Spleen (tissue), 11 donors: ENCODE results near the gene R3HCC1L. TPM values are rescaled to one million over a fixed set of nuclear protein-coding genes. Genes with fewer than 3 reads are reported as not detected.

Experiments used
- DNase-seq: peaks from one replicate; pipeline ENCODE4 v3.0.0-alpha.2; 2020
- H3K27ac ChIP-seq, 8 donors: fragments of 200-600 bp; sonication (generic) in 7 of 8; 1 replicate in 4 of 8; 2 replicates in 4 of 8; pipeline versions ENCODE4 v1.5.0 to v1.8.0; 2016 to 2021; ENCODE audit warnings: inconsistent platforms in 4 of 8, mild to moderate bottlenecking in 4 of 8, moderate library complexity in 1 of 8
- H3K27me3 ChIP-seq, 7 donors: fragments of 200-600 bp; sonication (generic) in 6 of 7; replicated peaks in 1 of 7; 1 replicate in 4 of 7; 2 replicates in 3 of 7; pipeline versions ENCODE4 v1.5.0 to v1.8.0; 2016 to 2021; ENCODE audit warnings: inconsistent platforms in 3 of 7, mild to moderate bottlenecking in 1 of 7
- H3K36me3 ChIP-seq, 6 donors: fragments of 200-600 bp; sonication (generic) in 5 of 6; 1 replicate in 4 of 6; 2 replicates in 2 of 6; pipeline versions ENCODE4 v1.5.0 to v1.8.0; 2016 to 2021; ENCODE audit warnings: inconsistent platforms in 2 of 6
- H3K4me1 ChIP-seq, 6 donors: fragments of 200-600 bp; sonication (generic) in 5 of 6; 1 replicate in 3 of 6; 2 replicates in 3 of 6; pipeline versions ENCODE4 v1.5.0 to v1.8.0; 2016 to 2021; ENCODE audit warnings: inconsistent platforms in 3 of 6
- H3K4me3 ChIP-seq, 8 donors: fragments of 200-600 bp; sonication (generic) in 7 of 8; 1 replicate in 4 of 8; 2 replicates in 4 of 8; pipeline versions ENCODE4 v1.5.0 to v1.8.0; 2016 to 2021; ENCODE audit warnings: inconsistent platforms in 4 of 8, mild to moderate bottlenecking in 4 of 8, moderate library complexity in 2 of 8
- H3K9me3 ChIP-seq, 8 donors: fragments of 200-600 bp; sonication (generic) in 7 of 8; 1 replicate in 4 of 8; 2 replicates in 4 of 8; pipeline versions ENCODE4 v1.5.0 to v1.8.0; 2016 to 2021; ENCODE audit warnings: inconsistent platforms in 4 of 8
- CTCF ChIP-seq, 11 experiments: fragments of 200-600 bp in 7 of 11; fragments of 450-650 bp in 4 of 11; sonication (generic) in 4 of 11; IDR thresholded peaks in 8 of 11; conservative IDR thresholded peaks in 3 of 11; 1 replicate in 7 of 11; 2 replicates in 4 of 11; pipeline versions ENCODE4 v1.4.0 to v1.8.0; 2016 to 2021; ENCODE audit warnings: antibody characterized with exemption in 11 of 11, inconsistent platforms in 4 of 11, mild to moderate bottlenecking in 1 of 11
- POLR2A ChIP-seq, 3 donors: fragments of 450-650 bp; IDR thresholded peaks; one replicate each; pipeline ENCODE4 v1.5.1; 2017; ENCODE audit warnings: antibody characterized with exemption in 3 of 3, mild to moderate bottlenecking in 1 of 3
- POLR2AphosphoS5 ChIP-seq, 3 donors: sonication (generic); formaldehyde crosslinking; IDR thresholded peaks; one replicate each; pipeline ENCODE4 v1.5.1; 2017; ENCODE audit warnings: antibody characterized with exemption in 3 of 3
- WGBS, 5 donors: extraction: QIAGEN DNeasy Blood & Tissue Kit in 3 of 5; methylation state at CpG; one replicate each; pipeline versions ENCODE4 v1.1.5 to v1.1.7; 2013 to 2018; 5-methylcytosine and 5-hydroxymethylcytosine counted together
- intact Hi-C: fragments of 100-400 bp; cut with DNase I; formaldehyde crosslinking; loops from one replicate; pipeline ENCODE4 v1.15.0; 2023; ENCODE audit warnings: low total_unique reads
- polyA plus RNA-seq, 3 donors: library from polyadenylated mRNA; stranded (reverse); fragments of 200-250 nt; gene quantifications; one replicate each; pipeline ENCODE4 v1.2.1, GENCODE V29; 2013
- total RNA-seq, 7 donors: library from RNA; depleted of rRNA in 3 of 7; stranded (reverse); fragments of >200 nt in 3 of 7; fragmentation: NEBNext Ultra II Directional in 4 of 7; extraction: Animal tissue kit (Norgen Biotek cat#: 25700) in 4 of 7; gene quantifications; one replicate each; pipeline versions ENCODE4 v1.1.0 to v1.2.1, GENCODE V29; 2016 to 2021
- donor health status: healthy with polysubstance abuse.
- donor health status: DM: no; HTN: no; CAD: no; lungs with moderate emphysema.
- donor health status: DM: no; HTN: no; CAD: no.
- donor health status: Bipolar disorder and iron deficiency.
- donor health status: healthy.
- donor health status: DM: no; HTN: no; CAD: no.
- donor health status: DM: yes; HTN: yes; CAD: no.

The R3HCC1L gene
- total and polyA plus RNA-seq, 10 donors, result 9.0 to 21.2 (median 18.5) TPM

GRCh38 chr10:98139431-98139830 lies 5.0 kb downstream of the R3HCC1L start:
- peaks cover 23 to 92% (median 53%) of the 10 kb centered on the region in 6 donors for H3K4me1 ChIP-seq
- TF ChIP-seq POLR2A (IDR thresholded peaks at IDR 0.05) (no peak), POLR2AphosphoS5 (IDR thresholded peaks at IDR 0.05) (no peak), CTCF (IDR thresholded peaks at IDR 0.05 in 8 of 11, conservative IDR thresholded peaks at IDR 0.05 in 3 of 11) (no peak)
- DNase-seq, result no peak
- no peaks in the 10 kb centered on the region for H3K27me3 ChIP-seq
- H3K27ac ChIP-seq, result no peak overlapping the region
- WGBS, 5 donors, result 76 to 96% (median 88%) methylated on average over 3 of the region's 3 CpGs
- intact Hi-C loops, result no loop called here
- no peaks in the 10 kb centered on the region for H3K36me3 ChIP-seq
- H3K9me3 ChIP-seq, result no peaks in the 10 kb centered on the region
- H3K4me3 ChIP-seq, result no peak overlapping the region

GRCh38 chr10:98141484-98142073 lies 7.1 kb downstream of the R3HCC1L start:
- Histone ChIP-seq H3K27ac (no peak overlapping the region), H3K4me3 (no peak overlapping the region), H3K36me3 (peaks cover 0 to 6% (median 0%) of the 10 kb centered on the region in 6 donors), H3K27me3 (no peaks in the 10 kb centered on the region), H3K4me1 (peaks cover 15 to 76% (median 38%) of the 10 kb centered on the region in 6 donors), H3K9me3 (peaks cover 0 to 7% (median 4%) of the 10 kb centered on the region in 8 donors)
- no peak for DNase-seq
- TF ChIP-seq CTCF (IDR thresholded peaks at IDR 0.05 in 8 of 11, conservative IDR thresholded peaks at IDR 0.05 in 3 of 11), result no peak
- no peak for TF ChIP-seq POLR2A (IDR thresholded peaks at IDR 0.05)
- TF ChIP-seq POLR2AphosphoS5 (IDR thresholded peaks at IDR 0.05), result no peak
- intact Hi-C loops, result no loop called here

- 94 to 98% (median 97%) methylated on average over 2 of the region's 2 CpGs for WGBS, 5 donors
- Histone ChIP-seq H3K36me3 (peaks cover 0 to 18% (median 0%) of the 10 kb centered on the region in 6 donors), H3K27me3 (no peaks in the 10 kb centered on the region), H3K4me1 (peaks cover 0 to 42% (median 18%) of the 10 kb centered on the region in 6 donors), H3K27ac (no peak overlapping the region), H3K4me3 (no peak overlapping the region), H3K9me3 (peaks cover 4 to 40% (median 34%) of the 10 kb centered on the region in 8 donors)
- intact Hi-C loops, result no loop called here
- TF ChIP-seq POLR2A (IDR thresholded peaks at IDR 0.05) (no peak), CTCF (IDR thresholded peaks at IDR 0.05 in 8 of 11, conservative IDR thresholded peaks at IDR 0.05 in 3 of 11) (no peak), POLR2AphosphoS5 (IDR thresholded peaks at IDR 0.05) (no peak)
- no peak for DNase-seq
Measured at GRCh38 chr10:98144985-98145384, 10.5 kb downstream of the R3HCC1L start.

- WGBS, 5 donors, result 97 to 100% (median 100%) methylated on average over 1 of the region's 1 CpG
- peaks cover 0 to 7% (median 0%) of the 10 kb centered on the region in 6 donors for H3K4me1 ChIP-seq
- H3K4me3 ChIP-seq, result no peak overlapping the region
- no peaks in the 10 kb centered on the region for H3K27me3 ChIP-seq
- TF ChIP-seq CTCF (IDR thresholded peaks at IDR 0.05 in 8 of 11, conservative IDR thresholded peaks at IDR 0.05 in 3 of 11) (no peak), POLR2A (IDR thresholded peaks at IDR 0.05) (no peak), POLR2AphosphoS5 (IDR thresholded peaks at IDR 0.05) (no peak)
- H3K36me3 ChIP-seq, result peaks cover 0 to 53% (median 4%) of the 10 kb centered on the region in 6 donors
- intact Hi-C loops, result no loop called here
- H3K27ac ChIP-seq, result no peak overlapping the region
- no peak for DNase-seq
- H3K9me3 ChIP-seq, result peaks cover 4 to 57% (median 48%) of the 10 kb centered on the region in 8 donors
Measured at GRCh38 chr10:98149858-98150257, 15.4 kb downstream of the R3HCC1L start.
